Measurements from ENCODE around the gene NAALADL2.

- TF ChIP-seq CTCF (IDR thresholded peaks at IDR 0.05; ENCODE audit: low read depth, low read length), result no peak
- no peak for TF ChIP-seq EZH2phosphoT487 (IDR thresholded peaks at IDR 0.05; ENCODE audit: low read depth)
These were observed 408.0 kb downstream of the NAALADL2 start for GRCh38 chr3:175267121-175267531.

All from OCI-LY3 (cell line).